Activated CD4-positive, alpha-beta T cell treated with anti-CD3 and anti-CD28 coated beads, Interleukin-2, amount 50 U/mL, for 16 hours (primary cell): ENCODE measurements around the gene ATRAID.
"Not testable (repeated sequence)": the region's sequence is repeated elsewhere in the genome, so short reads cannot be mapped to it uniquely, and the experiment has no call there.

ENCODE experiments used
- DNase-seq: peaks from one replicate; pipeline ENCODE4 v3.0.0-alpha.2; 2020

The ATRAID gene

DNA sequence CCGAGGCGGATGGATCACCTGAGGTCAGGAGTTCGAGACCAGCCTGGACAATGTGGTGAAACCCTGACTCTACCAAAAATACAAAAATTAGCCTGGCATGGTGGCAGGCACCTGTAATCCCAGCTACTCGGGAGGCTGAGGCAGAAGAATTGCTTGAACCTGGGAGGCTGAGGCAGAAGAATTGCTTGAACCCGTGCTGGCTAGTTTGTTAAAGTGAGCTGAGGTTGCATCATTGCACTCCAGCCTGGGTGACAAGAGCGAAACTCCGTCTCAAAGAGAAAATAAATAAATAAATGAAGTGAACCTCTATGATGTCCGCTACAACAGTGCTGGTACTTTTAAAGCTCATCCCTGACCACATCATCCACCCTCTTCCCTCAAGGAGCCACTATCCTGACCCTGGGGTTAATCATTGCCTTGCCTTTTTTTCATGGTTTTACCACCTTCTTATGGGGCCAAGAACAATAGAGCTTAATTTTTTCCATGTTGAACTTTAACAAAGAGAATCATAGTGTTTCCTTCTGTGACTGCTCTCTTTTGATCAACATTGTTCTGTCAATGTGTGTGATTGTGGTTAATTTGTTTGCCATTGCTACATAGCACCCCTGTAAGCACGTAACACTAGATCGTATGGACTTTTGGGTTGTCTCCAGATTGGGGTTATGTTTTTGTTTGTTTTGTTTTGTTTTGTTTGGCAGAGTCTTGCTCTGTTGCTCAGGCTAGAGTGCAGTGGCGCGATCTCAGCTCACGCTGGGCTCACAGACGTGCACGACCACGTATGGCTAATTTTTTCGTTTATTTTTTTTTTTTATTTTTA, 17.1 kb upstream of the ATRAID start:
- DNase-seq, result no peak

DNA sequence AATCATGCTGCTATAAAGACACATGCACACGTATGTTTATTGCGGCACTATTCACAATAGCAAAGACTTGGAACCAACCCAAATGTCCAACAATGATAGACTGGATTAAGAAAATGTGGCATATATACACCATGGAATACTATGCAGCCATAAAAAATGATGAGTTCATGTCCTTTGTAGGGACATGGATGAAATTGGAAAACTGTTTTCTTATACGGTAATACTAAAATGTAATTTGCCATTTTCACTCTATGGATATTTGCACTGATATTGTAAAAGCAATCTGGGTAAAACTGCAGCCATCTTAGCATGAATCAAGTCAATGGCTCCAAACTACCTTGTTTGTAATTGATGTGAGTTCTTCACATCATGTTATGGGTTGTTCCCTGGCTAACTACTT, 16.0 kb upstream of the ATRAID start:
- not testable (repeated sequence) for DNase-seq

DNA sequence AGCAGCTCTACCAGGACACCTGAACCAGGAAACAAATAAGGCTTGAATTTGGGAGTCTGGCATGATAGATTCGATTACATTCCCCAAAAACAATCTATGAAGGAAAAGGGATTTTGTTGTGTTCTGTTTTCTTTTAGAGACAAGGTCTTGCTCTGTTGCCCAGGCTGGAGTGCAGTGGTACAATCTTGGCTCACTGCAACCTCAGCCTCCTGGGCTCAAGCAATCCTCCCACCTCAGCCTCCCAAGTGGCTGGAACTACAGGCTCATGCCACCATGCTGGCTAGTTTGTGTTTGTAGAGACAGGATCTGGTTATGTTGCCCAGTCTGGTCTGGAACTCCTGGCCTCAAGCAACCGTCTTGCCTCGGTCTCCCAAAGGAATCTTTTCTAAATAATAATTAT, 13.8 kb upstream of the ATRAID start:
- DNase-seq, result not testable (repeated sequence)

DNA sequence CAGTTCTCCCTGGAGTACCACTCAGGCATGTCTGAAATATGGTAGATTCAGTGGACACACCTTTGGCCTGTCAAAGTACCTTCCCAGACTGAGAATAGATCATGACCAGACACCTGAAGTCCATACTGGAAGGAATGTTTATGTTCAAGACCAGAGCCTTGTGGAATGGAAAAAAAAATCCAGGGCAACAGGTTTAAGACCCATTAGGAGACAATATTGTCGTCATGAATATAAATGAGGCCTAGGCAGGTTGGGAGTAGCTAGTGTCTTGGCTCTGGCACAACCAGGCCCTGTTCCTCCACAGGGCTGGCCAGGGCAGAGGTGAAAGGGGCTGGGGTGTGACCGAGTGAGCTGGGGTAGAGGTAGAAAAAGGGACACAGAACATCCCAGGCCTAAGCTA, 13.2 kb upstream of the ATRAID start:
- no peak for DNase-seq

DNA sequence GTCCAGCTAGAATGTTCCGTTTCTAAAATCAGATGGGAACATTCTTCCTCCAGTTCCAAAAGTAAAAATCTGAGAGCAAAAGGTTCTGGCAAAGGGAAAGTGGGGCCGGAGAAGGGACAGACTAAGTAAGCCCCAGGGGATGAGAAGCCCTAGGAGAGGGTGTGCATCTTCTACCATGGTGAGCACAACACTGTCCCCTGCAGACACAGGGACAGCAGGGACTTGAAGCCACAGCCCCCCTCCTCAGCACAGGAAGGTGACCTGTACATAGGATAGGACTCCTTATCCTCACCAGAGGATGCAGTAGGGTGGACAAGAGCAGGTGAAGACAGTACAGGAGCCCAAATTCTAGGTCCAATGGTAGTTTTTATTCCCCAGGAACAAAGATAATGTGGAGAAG, 12.6 kb upstream of the ATRAID start:
- no peak for DNase-seq

DNA sequence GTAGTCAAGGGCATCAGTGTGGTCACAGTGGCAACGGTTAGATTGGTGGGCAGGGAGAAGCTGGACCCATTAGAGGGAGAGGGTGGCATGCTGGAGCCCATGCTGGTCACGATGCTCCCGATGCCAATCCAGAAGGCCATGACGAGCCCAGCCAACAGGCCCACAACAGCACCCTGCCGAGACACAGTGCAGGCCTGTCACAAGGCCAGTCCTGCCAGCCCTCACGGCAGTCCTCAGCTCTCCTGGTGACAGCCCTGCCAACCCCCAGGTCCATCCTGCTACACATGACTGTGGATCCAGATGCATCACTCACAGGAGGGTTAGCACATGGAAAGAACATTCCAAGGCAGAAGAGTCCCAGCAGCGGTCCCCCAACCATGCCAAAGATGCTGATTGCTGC, 10.2 kb upstream of the ATRAID start:
- DNase-seq, result no peak

DNA sequence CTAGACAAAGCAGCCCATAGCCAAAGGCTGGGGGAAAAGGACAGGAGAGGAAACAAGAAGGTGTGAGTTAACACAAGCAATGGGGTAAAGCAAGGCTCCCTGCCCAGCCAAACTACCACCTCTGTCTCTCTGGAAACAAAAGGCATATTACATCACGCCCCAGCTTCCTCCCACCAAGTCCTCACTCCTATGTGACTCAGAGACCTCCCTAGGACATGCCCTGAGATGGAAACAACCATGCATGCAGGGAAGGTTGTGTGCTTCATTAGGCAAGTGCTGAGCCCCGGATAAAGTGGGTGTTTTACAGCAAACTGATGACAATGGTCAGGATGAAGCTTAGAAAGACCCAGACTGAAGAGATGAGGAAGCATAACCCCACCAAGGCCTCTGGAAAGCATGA, 9.0 kb upstream of the ATRAID start:
- no peak for DNase-seq

DNA sequence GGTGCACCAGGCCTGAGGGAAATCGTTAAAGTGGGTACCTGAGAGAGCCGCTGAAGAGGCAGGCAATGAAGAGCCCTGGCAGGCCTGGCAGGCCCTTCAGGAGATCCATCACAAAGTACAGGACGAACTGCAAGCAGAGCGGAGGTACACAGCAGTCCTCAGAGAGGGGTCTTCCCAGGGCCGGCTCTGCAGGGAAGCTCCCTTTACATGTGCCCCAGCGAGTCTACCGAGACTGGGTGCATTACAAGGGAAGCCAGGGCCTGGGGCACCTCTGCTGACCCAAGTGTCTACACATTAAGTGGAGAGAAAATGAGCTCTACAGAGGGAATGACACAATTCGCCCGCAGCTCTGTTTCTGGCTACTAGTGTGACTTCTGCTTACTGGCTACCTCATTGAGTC, 8.1 kb upstream of the ATRAID start:
- no peak for DNase-seq

DNA sequence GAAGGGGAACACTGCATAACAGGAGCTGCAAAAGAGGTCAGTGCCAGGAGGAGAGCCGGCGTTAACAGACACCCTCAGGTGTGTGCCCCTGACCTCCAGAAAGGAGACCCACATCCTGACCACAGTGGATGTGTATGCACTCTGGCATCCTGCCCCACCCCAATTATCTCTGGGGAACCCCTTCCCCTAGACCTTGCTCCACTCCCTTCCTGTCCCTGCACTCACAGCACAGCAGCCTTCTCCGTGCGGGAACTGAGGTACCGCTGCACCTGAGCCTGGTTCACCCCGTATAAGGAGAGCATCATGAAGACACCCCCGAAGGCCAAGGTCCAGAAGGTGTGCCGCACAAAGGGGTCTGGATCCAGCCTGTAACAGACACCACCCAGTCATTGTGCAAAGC, 7.3 kb upstream of the ATRAID start:
- DNase-seq, result no peak

DNA sequence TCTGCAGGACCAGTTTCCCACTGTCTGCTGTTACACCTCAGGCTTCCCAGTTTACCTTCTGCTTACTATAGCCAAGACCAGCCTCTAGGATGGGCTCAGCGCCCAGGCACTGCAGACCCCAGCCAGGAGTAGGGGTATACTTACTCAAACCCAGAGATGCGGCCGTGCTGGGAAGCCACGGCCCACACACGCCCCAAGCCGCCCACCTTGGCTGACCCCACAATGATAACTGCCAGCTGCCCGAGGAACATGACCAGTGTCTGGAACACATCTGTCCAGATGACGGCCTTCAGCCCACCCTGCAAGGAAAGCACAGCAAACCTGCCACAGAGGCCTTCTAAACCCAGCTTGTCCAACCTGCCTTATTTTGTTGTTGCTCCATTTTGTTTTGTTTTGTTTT, 6.6 kb upstream of the ATRAID start:
- DNase-seq, result no peak

DNA sequence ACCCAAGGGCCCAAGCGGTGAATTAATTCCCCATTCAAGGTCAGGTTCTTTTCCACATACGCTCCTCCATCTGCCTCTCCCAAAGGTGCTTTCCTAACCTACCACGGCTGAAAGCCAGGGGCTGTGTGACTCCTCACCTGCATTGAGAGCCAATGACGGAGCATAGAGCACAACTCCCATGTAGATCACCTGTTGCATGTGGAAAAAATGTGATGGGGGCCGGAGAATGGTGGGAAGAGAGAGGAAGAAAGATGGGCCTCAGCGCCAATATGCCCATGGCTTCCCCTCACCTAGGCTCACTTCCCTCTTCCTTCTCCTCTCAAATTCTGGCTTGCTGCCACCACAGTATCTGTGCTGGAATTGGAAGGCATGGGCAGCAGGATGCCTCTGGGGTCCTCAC, 5.5 kb upstream of the ATRAID start:
- DNase-seq, result no peak

DNA sequence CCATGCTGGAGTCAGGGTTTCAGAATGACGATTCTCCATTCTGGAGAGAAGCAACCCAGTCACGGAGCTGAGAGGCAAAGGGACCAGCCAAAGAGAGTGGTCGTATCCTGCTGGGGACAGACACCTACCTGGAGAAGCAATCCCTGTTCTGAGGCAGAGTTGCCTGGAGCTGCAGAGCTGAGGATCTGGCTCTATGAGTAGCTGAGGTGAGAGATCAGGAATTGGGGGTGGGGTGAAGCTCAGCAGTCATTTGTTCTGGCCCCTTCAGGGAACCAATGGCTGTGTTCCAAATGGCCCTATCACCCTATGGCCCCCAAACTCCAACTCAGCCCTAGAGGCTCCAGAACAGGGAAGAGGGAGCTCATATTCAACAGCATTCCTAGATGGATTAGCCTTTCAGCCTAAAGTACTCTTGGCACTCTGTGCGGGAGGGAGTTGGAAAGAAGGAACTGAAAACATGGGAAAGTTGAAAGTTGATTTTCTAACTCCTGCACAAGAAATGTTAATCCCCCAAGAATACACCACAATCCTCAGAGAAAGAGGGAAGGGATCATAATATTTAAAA, 3.3 kb upstream of the ATRAID start:
- no peak for DNase-seq

DNA sequence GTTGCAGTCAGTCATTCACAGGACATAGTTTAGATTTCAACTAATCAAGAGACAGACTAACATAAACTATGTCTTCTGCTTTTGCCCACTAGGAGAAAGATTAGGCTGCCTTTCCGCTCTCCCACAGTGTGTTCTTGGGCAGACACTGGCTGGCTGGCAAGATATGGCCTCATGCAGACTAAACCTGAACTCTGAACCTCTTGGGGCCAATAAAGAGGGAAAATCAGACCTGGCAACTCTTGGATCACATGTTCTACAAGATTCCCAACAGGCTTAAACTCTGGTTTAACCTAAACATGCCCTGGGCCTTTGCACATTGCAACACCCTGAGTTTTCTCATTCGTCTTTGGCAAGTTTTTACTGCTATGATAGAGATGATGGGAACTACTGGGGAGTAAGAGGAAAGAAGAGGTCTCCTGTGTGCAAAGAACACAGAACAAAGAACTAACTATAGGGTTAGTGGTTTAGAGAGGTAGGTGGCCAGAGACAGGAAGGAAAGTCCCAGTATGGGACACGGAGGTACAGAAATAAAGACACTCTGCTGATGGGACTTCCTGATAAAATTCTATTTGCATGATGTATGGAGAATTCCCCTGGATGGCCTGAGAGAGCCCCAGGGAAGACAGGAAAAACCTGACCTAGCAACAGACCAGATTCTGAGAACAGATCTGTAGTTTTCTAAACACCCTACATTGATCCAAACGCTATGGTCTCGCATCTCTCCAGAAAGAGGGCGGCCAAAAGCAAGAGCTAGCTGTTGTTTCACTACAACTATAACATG, 2.0 kb upstream of the ATRAID start:
- DNase-seq, result no peak

DNA sequence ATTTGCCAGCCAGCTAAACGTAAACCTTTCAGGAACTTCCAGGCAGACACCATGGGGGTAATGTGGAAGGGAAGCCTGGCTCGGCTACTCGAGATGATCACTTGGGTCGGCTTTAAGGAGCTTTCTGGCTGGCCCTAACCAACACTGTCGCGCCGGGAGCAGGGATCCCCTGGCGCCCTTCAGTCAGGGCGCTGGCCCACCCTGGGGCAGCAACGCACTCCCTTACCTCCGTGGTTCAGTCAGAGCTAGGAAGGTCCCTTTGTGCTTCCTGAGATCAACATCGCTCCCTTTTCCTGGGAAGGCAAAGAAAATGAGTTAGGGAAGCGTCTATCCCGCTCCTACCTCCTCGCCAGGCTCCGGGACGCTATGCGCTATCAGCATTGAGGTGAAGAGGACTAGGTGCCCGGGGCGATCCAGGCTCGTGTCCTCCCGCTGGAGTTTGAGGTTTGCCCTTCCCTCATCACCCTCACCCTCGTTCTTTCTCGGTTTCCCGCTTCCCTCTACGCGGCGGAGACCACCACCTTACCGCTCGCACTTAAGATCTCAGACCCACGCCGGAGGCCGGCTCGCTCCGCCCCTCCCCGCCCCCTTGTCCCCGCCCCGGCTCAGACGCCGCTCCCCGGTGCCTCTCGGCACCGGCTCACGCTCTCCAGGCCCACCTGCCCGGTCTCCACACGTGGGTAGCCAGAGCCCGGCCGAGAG, 449 bp upstream of the ATRAID start:
- DNase-seq, result no peak

DNA sequence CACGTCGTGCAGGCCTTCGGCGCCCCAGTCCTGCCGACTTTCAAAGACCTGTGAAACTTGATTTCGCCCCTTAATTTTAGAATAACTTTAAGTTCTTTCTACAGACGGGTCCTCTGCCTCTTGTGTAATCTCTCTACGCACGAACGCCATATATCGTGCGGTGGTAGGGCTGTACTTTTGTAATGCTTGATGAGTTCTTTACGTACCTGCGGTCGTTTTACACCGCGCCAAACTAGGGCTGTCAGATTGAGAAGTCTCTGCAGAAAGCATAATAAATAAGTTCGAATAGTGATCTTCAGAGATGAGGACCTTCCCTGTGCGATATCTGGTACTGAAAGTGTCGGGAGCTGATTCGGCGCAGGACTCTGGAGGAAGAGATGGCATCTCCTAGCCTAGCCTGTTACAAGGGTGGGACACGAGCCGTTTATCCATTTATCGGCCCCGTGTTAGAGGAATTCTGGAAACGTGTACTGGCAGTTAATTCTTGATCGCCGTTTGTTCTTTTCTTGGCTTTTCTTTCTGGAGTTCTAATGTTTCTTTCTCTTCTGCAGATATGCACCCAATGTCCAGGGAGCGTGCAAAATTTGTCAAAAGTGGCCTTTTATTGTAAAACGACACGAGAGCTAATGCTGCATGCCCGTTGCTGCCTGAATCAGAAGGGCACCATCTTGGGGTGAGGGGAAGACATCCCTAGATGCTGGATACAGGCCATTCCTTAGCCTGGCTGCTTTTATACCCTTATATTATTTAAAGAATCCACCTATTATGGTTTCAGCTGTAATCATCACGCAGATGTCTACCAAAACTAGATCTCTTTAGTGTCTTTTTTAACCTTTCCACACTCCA, 1.0 kb downstream of the ATRAID start:
- DNase-seq, result peak; percentile 45

DNA sequence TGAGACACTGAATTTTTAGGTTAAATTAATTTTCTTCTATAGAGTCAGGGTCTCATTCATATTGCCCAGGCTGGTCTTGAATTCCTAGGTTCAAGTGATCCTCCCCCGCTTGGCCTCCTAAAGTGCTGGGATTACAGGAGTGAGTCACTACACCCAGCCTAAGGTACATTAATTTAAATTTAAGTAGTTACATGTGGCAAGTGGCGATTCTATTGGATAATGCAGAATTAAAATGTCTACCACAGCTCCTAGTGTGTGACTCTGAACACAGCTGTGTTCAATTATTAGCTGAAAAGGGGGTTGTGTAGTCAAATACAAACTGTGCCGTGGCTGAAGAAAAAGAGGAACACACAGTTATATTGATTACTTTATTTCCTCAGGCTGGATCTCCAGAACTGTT, 3.1 kb downstream of the ATRAID start:
- DNase-seq, result no peak

DNA sequence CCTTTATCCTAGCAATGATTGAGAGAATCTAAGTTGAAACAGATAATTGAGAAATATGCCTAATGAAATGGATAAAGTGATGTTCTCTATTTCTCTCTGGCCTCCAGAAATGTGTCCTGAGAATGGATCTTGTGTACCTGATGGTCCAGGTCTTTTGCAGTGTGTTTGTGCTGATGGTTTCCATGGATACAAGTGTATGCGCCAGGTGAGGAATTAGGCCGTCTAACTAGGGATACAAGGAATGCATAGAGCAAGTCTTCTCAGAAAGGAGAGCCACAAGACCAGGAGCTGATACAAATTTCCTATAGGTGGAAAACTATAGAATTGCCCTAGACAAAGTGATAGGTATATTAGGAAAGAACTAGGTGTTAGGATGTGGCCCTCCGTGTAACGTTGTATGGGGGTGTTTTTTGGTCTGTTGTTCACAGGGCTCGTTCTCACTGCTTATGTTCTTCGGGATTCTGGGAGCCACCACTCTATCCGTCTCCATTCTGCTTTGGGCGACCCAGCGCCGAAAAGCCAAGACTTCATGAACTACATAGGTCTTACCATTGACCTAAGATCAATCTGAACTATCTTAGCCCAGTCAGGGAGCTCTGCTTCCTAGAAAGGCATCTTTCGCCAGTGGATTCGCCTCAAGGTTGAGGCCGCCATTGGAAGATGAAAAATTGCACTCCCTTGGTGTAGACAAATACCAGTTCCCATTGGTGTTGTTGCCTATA, 4.7 kb downstream of the ATRAID start:
- DNase-seq, result no peak

DNA sequence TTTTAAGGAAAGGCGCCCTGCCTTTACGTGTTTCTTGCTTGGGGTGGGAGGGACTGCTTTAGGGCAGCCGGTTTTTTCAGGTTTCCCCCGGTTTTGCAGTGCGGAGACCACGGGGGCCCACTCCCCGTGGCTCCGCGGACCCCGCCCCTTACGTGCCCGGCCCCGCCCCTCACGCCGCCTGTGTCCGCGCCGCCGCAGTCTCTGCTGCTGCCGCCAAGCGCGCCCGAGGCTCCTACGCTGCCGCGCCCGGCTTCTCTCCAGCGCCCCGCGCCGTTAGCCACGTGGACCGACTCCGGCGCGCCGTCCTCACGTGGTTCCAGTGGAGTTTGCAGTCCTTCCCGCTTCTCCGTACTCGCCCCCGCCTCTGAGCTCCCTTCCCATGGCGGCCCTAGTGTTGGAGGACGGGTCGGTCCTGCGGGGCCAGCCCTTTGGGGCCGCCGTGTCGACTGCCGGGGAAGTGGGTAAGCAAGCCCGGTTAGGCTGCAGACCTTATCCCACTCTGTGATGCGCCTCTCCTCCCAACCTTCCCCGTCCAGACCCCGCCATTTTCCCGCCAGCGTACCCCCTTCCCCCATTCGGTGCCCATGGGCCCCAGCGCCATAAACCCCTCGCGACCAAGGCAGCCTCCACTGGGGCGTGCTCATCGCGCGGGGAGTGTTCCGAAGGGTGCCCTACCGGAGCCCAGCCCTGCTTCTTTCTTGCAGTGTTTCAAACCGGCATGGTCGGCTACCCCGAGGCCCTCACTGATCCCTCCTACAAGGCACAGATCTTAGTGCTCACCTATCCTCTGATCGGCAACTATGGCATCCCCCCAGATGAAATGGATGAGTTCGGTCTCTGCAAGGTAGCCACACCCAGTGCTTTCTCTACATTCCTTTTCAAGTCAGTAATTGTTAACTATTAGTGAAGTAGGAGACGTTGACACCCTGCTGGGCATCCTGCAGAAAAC, 5.6 kb downstream of the ATRAID start, which contains the start of gene CAD:
Gene CAD, plus strand, starts transcription at position 197 of the 949 bp plus-strand sequence. Its CDS starts 183 bp downstream, at position 380.
- DNase-seq, result peak; percentile 91

DNA sequence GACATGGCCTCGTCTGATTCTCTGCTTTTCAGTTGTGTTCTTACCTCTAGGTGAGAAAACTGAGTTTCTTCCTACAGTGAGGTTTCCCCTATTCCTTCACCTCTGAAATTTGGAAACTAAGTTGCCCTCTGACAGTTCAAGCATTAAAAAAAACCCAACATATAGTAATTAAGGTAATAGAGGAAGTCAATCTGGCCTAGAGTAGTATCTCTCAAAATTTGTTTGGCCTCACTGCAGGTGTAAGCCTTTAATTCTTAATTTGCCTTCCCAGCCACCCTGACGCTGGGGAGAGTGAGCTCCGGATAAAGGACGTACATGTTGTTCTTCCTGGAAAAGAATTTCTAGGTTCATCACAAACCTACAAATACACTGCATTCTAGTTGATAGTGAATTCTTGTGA, 6.8 kb downstream of the ATRAID start:
- no peak for DNase-seq

DNA sequence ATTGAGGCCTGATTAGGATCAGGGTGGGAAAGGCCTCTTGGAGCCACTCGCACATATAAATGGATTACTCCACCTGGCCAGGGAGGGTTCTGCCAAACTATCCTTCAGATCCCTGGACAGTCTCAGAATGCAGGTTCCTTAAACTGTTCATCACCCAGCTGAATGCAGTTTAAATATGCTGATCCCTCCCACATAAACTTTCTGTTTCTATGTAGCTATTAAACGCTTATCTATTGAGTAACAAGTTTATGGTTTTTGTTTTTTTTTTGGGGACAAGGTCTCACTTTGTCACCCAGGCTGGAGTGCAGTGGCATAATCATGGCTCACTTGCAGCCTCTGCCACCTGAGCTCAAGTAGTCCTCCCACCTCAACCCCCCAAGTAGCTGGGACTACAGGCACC, 7.2 kb downstream of the ATRAID start:
- no peak for DNase-seq
